A549 treated with Hydrocortisone at 1 μM for 4 hours (cell line): Measurements from ENCODE around the gene HIC2. TPM values are rescaled to one million over a fixed set of nuclear protein-coding genes. Genes with fewer than 3 reads are reported as not detected.

Source experiments
- total RNA-seq: library from RNA; stranded (reverse); fragments of 200-300 nt; extraction: Qiagen RNA extraction; gene quantifications from 5 replicates; pipeline ENCODE4 v1.2.3, GENCODE V29; 2022

Gene HIC2
- total RNA-seq = 2.5 to 3.0 TPM (median 2.6 TPM) in 5 replicates

GRCh38 chr22:21417227-21417746, at the start of gene HIC2:
Gene HIC2, plus strand, starts transcription at chr22:21417371. Its CDS starts 25,461 bp downstream, at chr22:21442832.

GRCh38 chr22:21383701-21384467, 33.3 kb upstream of the HIC2 start, which contains the start of gene RIMBP3B:
Gene RIMBP3B, plus strand, starts transcription at chr22:21383751. Its CDS starts 108 bp downstream, at chr22:21383859.

GRCh38 chr22:21467337-21468193, 50.4 kb downstream of the HIC2 start, which contains the start of gene TMEM191C:
Gene TMEM191C, plus strand, starts transcription at chr22:21467387. Its CDS starts 73 bp downstream, at chr22:21467460.

Other genes starting within 250 kb of the HIC2 start
- gene RIMBP3B, start 33.6 kb upstream of the HIC2 start, total RNA-seq = 0.21 to 0.38 TPM (median 0.30 TPM) in 5 replicates
- 0.38 to 1.1 TPM (median 0.69 TPM) in 5 replicates for gene TMEM191C, start 50.0 kb downstream of the HIC2 start, total RNA-seq
- gene RIMBP3C, start 134.1 kb downstream of the HIC2 start, total RNA-seq = 0.12 to 0.30 TPM (median 0.14 TPM) in 5 replicates
- 60.4 to 68.6 TPM (median 64.9 TPM) in 5 replicates for gene UBE2L3, start 150.3 kb downstream of the HIC2 start, total RNA-seq
- 30.2 to 55.0 TPM (median 52.8 TPM) in 5 replicates for gene YDJC, start 212.7 kb downstream of the HIC2 start, total RNA-seq
- 0.05 to 0.06 TPM in 2 of 5 replicates, not detected in the others for gene CCDC116, start 215.4 kb downstream of the HIC2 start, total RNA-seq
- 30.5 to 58.7 TPM (median 50.1 TPM) in 5 replicates for gene SDF2L1, start 224.9 kb downstream of the HIC2 start, total RNA-seq
- gene PPIL2, start 248.6 kb downstream of the HIC2 start, total RNA-seq = 18.7 to 23.1 TPM (median 21.1 TPM) in 5 replicates